GM18499 (cell line): ENCODE measurements around the gene HTR5A.

Experiments
- ATAC-seq: cut with Tn5 transposase; IDR thresholded peaks from one replicate; pipeline ENCODE4 v1.9.1; 2021; ENCODE audit warnings: moderate number of reproducible peaks; ENCODE audit not compliant: insufficient read depth, unreplicated experiment

The HTR5A gene

DNA sequence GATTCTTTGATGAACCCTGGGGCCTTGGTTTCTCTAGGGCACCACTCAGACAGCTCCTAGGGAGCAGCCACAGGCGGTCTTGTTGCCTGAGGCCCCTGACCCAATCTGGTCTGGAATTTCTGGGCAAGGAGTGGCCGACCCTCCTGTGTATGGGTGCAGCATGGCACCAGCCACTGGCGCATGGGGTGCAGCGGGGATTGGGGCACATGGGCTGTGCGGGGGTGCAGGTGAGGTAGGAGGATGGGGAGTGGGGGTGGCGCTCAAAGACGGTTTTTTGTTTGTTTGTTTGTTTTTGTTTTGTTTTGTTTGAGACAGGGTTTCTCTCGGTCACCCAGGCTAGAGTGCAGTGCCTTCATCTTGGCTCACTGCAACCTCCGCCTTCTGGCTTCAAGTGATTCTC, 62.3 kb downstream of the HTR5A start:
- no peak for ATAC-seq

DNA sequence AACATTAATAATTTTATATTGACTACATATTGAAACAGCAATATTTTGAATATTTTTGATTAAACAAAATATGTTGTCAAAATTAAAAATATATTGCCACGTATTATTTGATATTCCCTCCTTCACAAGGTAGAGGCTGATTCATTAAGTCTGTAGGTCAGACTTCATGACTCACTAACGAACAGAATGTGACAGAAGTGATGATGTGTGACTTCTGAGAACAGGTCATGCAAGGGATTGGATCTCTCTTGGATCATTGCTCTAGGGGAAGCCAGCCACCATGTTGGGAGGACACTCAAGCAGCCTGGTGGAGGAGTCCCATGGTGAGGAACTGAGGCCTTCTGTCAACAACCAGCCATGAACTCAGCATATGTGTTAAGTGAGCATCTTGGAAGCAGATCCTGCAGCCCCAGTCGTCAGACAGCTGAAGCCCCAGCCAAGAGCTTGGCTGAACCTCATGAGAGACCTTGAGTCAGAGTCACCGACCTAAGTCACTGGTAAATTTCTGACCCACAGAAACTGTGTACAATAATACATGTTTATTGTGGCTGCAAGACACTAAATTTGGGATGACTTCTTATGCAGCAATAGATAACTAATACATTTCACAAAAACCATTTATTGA, 66.6 kb downstream of the HTR5A start:
- ATAC-seq: no peak
